ENCODE results near the gene HGS.

The HGS gene

GRCh38 chr17:81647640-81648012, 36.2 kb upstream of the HGS start:
- CTCF ChIA-PET = interaction anchor here (1.4 kb wide), 1 partner anchor 16 kb away, joined by 3 read pairs; no protein-coding TSS in a partner anchor
- no peak overlapping the region for H3K4me3 ChIP-seq (ENCODE audit: low read depth, low read length)
- no peak for DNase-seq (ENCODE audit: low read depth, low spot score)
- TF ChIP-seq CTCF (IDR thresholded peaks at IDR 0.05; ENCODE audit: insufficient read depth, low read length, missing control alignments) = no peak
- POLR2A ChIA-PET = interaction anchor here (1.3 kb wide), 1 partner anchor 96 kb away, joined by 4 read pairs; the partner anchor contains the start of gene FAAP100

GRCh38 chr17:81648013-81648706, 35.7 kb upstream of the HGS start:
- no peak for DNase-seq (ENCODE audit: low read depth, low spot score)
- H3K4me3 ChIP-seq (ENCODE audit: low read depth, low read length) = peak overlapping the region; percentile 12
- POLR2A ChIA-PET = interaction anchor here (1.3 kb wide), 1 partner anchor 96 kb away, joined by 4 read pairs; the partner anchor contains the start of gene FAAP100
- CTCF ChIA-PET = interaction anchor here (1.4 kb wide), 1 partner anchor 17 kb away, joined by 3 read pairs; no protein-coding TSS in a partner anchor
- TF ChIP-seq CTCF (IDR thresholded peaks at IDR 0.05; ENCODE audit: insufficient read depth, low read length, missing control alignments) = no peak

GRCh38 chr17:81648707-81649085, 35.1 kb upstream of the HGS start:
- no peak for TF ChIP-seq CTCF (IDR thresholded peaks at IDR 0.05; ENCODE audit: insufficient read depth, low read length, missing control alignments)
- ChIA-PET POLR2A (no interaction called here), CTCF (interaction anchor here (0.7 to 1.4 kb wide), 2 partner anchors 15 to 17 kb away, joined by 3 read pairs; no protein-coding TSS in a partner anchor)
- H3K4me3 ChIP-seq (ENCODE audit: low read depth, low read length) = no peak overlapping the region
- no peak for DNase-seq (ENCODE audit: low read depth, low spot score)

GRCh38 chr17:81650951-81651350, 32.9 kb upstream of the HGS start:
- H3K4me3 ChIP-seq (ENCODE audit: low read depth, low read length) = no peak overlapping the region
- ChIA-PET CTCF (interaction anchor here (1.9 kb wide), 1 partner anchor 9 kb away, joined by 5 read pairs; no protein-coding TSS in a partner anchor), POLR2A (no interaction called here)
- DNase-seq (ENCODE audit: low read depth, low spot score) = no peak
- TF ChIP-seq CTCF (IDR thresholded peaks at IDR 0.05; ENCODE audit: insufficient read depth, low read length, missing control alignments) = no peak

GRCh38 chr17:81651692-81652091, 32.1 kb upstream of the HGS start:
- ChIA-PET POLR2A (no interaction called here), CTCF (no interaction called here)
- DNase-seq (ENCODE audit: low read depth, low spot score) = peak; percentile 59
- no peak for TF ChIP-seq CTCF (IDR thresholded peaks at IDR 0.05; ENCODE audit: insufficient read depth, low read length, missing control alignments)
- H3K4me3 ChIP-seq (ENCODE audit: low read depth, low read length) = no peak overlapping the region

GRCh38 chr17:81652906-81653771, 30.7 kb upstream of the HGS start:
- no peak overlapping the region for H3K4me3 ChIP-seq (ENCODE audit: low read depth, low read length)
- POLR2A ChIA-PET = interaction anchor here (0.7 kb wide), 1 partner anchor 10 kb away, joined by 3 read pairs; no protein-coding TSS in a partner anchor
- CTCF ChIA-PET = no interaction called here
- no peak for DNase-seq (ENCODE audit: low read depth, low spot score)
- TF ChIP-seq CTCF (IDR thresholded peaks at IDR 0.05; ENCODE audit: insufficient read depth, low read length, missing control alignments) = no peak

Measured in AG04449 (cell line).